Astrocyte (in vitro differentiated cells and primary cell): Measurements from ENCODE around the gene FNDC7. TPM values are rescaled to one million over a fixed set of nuclear protein-coding genes. Genes with fewer than 3 reads are reported as not detected.

Experiments used
- DNase-seq: peaks from one replicate; pipeline ENCODE4 v3.0.0-alpha.2; 2010; ENCODE audit warnings: low read depth
- FAIRE-seq: peaks from 2 replicates; lab custom pipeline; 2011; peaks lifted over from hg19 to GRCh38; lab: Jason Lieb, UNC
- H2AFZ ChIP-seq: 2 replicates; pipeline ENCODE4 v1.6.0; 2012; ENCODE audit warnings: low read depth, low read length, inconsistent platforms
- H3K27ac ChIP-seq: 2 replicates; pipeline ENCODE4 v1.5.1; 2011; ENCODE audit warnings: low read depth, low read length, inconsistent platforms
- H3K27me3 ChIP-seq: 2 replicates; pipeline ENCODE4 v1.6.0; 2011; ENCODE audit warnings: low read length, inconsistent platforms; ENCODE audit not compliant: insufficient read depth
- H3K36me3 ChIP-seq: 2 replicates; pipeline ENCODE4 v1.5.1; 2011; ENCODE audit warnings: low read length, inconsistent platforms; ENCODE audit not compliant: insufficient read depth
- H3K4me1 ChIP-seq: 2 replicates; pipeline ENCODE4 v1.5.1; 2011; ENCODE audit warnings: low read length, inconsistent platforms; ENCODE audit not compliant: insufficient read depth
- H3K4me2 ChIP-seq: 2 replicates; pipeline ENCODE4 v1.6.0; 2012; ENCODE audit warnings: low read length, inconsistent platforms
- H3K4me3 ChIP-seq: 2 replicates; pipeline ENCODE4 v1.5.1; 2011; ENCODE audit warnings: low read depth, mild to moderate bottlenecking, low read length, inconsistent platforms; ENCODE audit not compliant: insufficient read depth
- H3K79me2 ChIP-seq: 2 replicates; pipeline ENCODE4 v1.6.0; 2012; ENCODE audit warnings: mild to moderate bottlenecking, low read length, inconsistent platforms; ENCODE audit not compliant: insufficient read depth
- H3K9ac ChIP-seq: 2 replicates; pipeline ENCODE4 v1.6.0; 2012; ENCODE audit warnings: mild to moderate bottlenecking, low read length, inconsistent platforms
- H3K9me3 ChIP-seq: 2 replicates; pipeline ENCODE4 v1.5.1; 2012; ENCODE audit warnings: low read depth, mild to moderate bottlenecking, low read length, inconsistent platforms; ENCODE audit not compliant: insufficient read depth
- H4K20me1 ChIP-seq: 2 replicates; pipeline ENCODE4 v1.6.0; 2012; ENCODE audit warnings: low read length, inconsistent platforms; ENCODE audit not compliant: insufficient read depth
- H3K27ac Mint-ChIP-seq: one replicate; pipeline ENCODE4 v1.8.0; 2021; ENCODE audit warnings: mild to moderate bottlenecking, mixed read lengths; ENCODE audit not compliant: unreplicated experiment
- H3K27me3 Mint-ChIP-seq: one replicate; pipeline ENCODE4 v1.8.0; 2021; ENCODE audit warnings: low read depth, mixed read lengths; ENCODE audit not compliant: unreplicated experiment
- H3K36me3 Mint-ChIP-seq: one replicate; pipeline ENCODE4 v1.8.0; 2021; ENCODE audit warnings: low read depth, mixed read lengths; ENCODE audit not compliant: unreplicated experiment
- H3K4me1 Mint-ChIP-seq: one replicate; pipeline ENCODE4 v1.8.0; 2021; ENCODE audit warnings: low read depth, mixed read lengths; ENCODE audit not compliant: unreplicated experiment
- H3K4me3 Mint-ChIP-seq: one replicate; pipeline ENCODE4 v1.8.0; 2021; ENCODE audit warnings: mild to moderate bottlenecking, moderate library complexity, mixed read lengths; ENCODE audit not compliant: unreplicated experiment
- H3K9me3 Mint-ChIP-seq: one replicate; pipeline ENCODE4 v1.8.0; 2021; ENCODE audit warnings: mild to moderate bottlenecking, mixed read lengths; ENCODE audit not compliant: unreplicated experiment
- CTCF ChIP-seq: IDR thresholded peaks from 2 replicates; pipeline ENCODE4 v1.5.1; 2011; ENCODE audit warnings: low read depth, mild to moderate bottlenecking, inconsistent platforms, low read length, moderate library complexity; ENCODE audit not compliant: insufficient read depth
- EZH2 ChIP-seq: IDR thresholded peaks from 2 replicates; pipeline ENCODE4 v1.6.1; 2012; ENCODE audit warnings: mild to moderate bottlenecking, low read length, inconsistent platforms; ENCODE audit not compliant: insufficient read depth
- total RNA-seq: library from RNA; stranded (reverse); gene quantifications from 2 replicates; pipeline ENCODE4 v1.2.1, GENCODE V29; 2021

The FNDC7 gene
- total RNA-seq, 1 donor from 2014 or later = 0.20 TPM

- no peak overlapping the region for H3K9ac ChIP-seq
- no peaks in the 10 kb centered on the region for H3K4me1 Mint-ChIP-seq
- TF ChIP-seq EZH2 (no peak), CTCF (no peak)
- no peaks in the 10 kb centered on the region for H3K4me1 ChIP-seq
- peaks cover 3% of the 10 kb centered on the region for H3K27me3 ChIP-seq
- no peaks in the 10 kb centered on the region for H3K9me3 Mint-ChIP-seq
- H3K4me2 ChIP-seq = no peak overlapping the region
- H3K4me3 ChIP-seq = no peak overlapping the region
- DNase-seq = no peak
- H2AFZ ChIP-seq = no peak overlapping the region
- no peak overlapping the region for H3K27ac Mint-ChIP-seq
- H3K27me3 Mint-ChIP-seq = no peaks in the 10 kb centered on the region
- no peaks in the 10 kb centered on the region for H3K79me2 ChIP-seq
- no peaks in the 10 kb centered on the region for H3K36me3 ChIP-seq
- H3K36me3 Mint-ChIP-seq = no peaks in the 10 kb centered on the region
- no peak overlapping the region for H3K4me3 Mint-ChIP-seq
- H3K9me3 ChIP-seq = no peaks in the 10 kb centered on the region
- FAIRE-seq = no peak
- H4K20me1 ChIP-seq = no peaks in the 10 kb centered on the region
- no peak overlapping the region for H3K27ac ChIP-seq
Measured at GRCh38 chr1:108729481-108729880, 16.8 kb downstream of the FNDC7 start.

GRCh38 chr1:108732398-108732797 is 19.7 kb downstream of the FNDC7 start:
- Histone ChIP-seq H3K9ac (no peak overlapping the region), H3K9me3 (no peaks in the 10 kb centered on the region), H3K4me1 (no peaks in the 10 kb centered on the region), H2AFZ (no peak overlapping the region), H3K27me3 (peaks cover 10% of the 10 kb centered on the region), H3K36me3 (no peaks in the 10 kb centered on the region), H3K4me3 (no peak overlapping the region), H3K79me2 (no peaks in the 10 kb centered on the region), H4K20me1 (no peaks in the 10 kb centered on the region), H3K27ac (no peak overlapping the region), H3K4me2 (no peak overlapping the region)
- no peak for DNase-seq
- no peak overlapping the region for H3K4me3 Mint-ChIP-seq
- H3K27me3 Mint-ChIP-seq = peaks cover 3% of the 10 kb centered on the region
- TF ChIP-seq CTCF (no peak), EZH2 (no peak)
- no peak overlapping the region for H3K27ac Mint-ChIP-seq
- no peaks in the 10 kb centered on the region for H3K9me3 Mint-ChIP-seq
- no peak for FAIRE-seq
- H3K4me1 Mint-ChIP-seq = no peaks in the 10 kb centered on the region
- no peaks in the 10 kb centered on the region for H3K36me3 Mint-ChIP-seq

GRCh38 chr1:108734171-108734865 is 21.6 kb downstream of the FNDC7 start:
- no peaks in the 10 kb centered on the region for H3K9me3 Mint-ChIP-seq
- H3K36me3 Mint-ChIP-seq = no peaks in the 10 kb centered on the region

More at GRCh38 chr1:108734171-108734865, 21.6 kb downstream of the FNDC7 start:
- no peak overlapping the region for H3K4me3 ChIP-seq
- H3K27me3 ChIP-seq = peaks cover 10% of the 10 kb centered on the region
- DNase-seq (no peak), FAIRE-seq (no peak)
- no peak overlapping the region for H2AFZ ChIP-seq
- no peak overlapping the region for H3K9ac ChIP-seq
- no peak overlapping the region for H3K4me3 Mint-ChIP-seq
- no peak overlapping the region for H3K27ac Mint-ChIP-seq
- H3K36me3 ChIP-seq = no peaks in the 10 kb centered on the region
- H3K9me3 ChIP-seq = no peaks in the 10 kb centered on the region
- H3K27ac ChIP-seq = no peak overlapping the region
- no peaks in the 10 kb centered on the region for H3K4me1 Mint-ChIP-seq
- no peaks in the 10 kb centered on the region for H4K20me1 ChIP-seq
- no peaks in the 10 kb centered on the region for H3K4me1 ChIP-seq
- peaks cover 8% of the 10 kb centered on the region for H3K27me3 Mint-ChIP-seq
- H3K79me2 ChIP-seq = no peaks in the 10 kb centered on the region
- no peak overlapping the region for H3K4me2 ChIP-seq
- TF ChIP-seq EZH2 (no peak), CTCF (no peak)
